Esophagus (tissue), 2 donors: ENCODE measurements around the gene ADORA2B. TPM values are rescaled to one million over a fixed set of nuclear protein-coding genes. Genes with fewer than 3 reads are reported as not detected.
"Not testable (repeated sequence)": the region's sequence is repeated elsewhere in the genome, so short reads cannot be mapped to it uniquely, and the experiment has no call there.

Experiments used
- H3K27ac ChIP-seq, 2 donors: one replicate each; pipeline ENCODE4 v1.5.1; 2013; ENCODE audit warnings: low read depth in 2 of 2, mild to moderate bottlenecking in 2 of 2, inconsistent platforms in 1 of 2, low read length in 1 of 2, moderate library complexity in 1 of 2
- H3K27me3 ChIP-seq, 2 donors: one replicate each; pipeline ENCODE4 v1.6.1; 2013; ENCODE audit warnings: low read length in 2 of 2, control low read depth in 1 of 2, mild to moderate bottlenecking in 1 of 2; ENCODE audit not compliant: insufficient read depth in 2 of 2, control insufficient read depth in 1 of 2
- H3K36me3 ChIP-seq, 2 donors: one replicate each; pipeline ENCODE4 v1.6.1; 2013; ENCODE audit warnings: low read length in 1 of 2; ENCODE audit not compliant: control insufficient read depth in 2 of 2, insufficient read depth in 2 of 2
- H3K4me1 ChIP-seq, 2 donors: one replicate each; pipeline ENCODE4 v1.6.1; 2013; ENCODE audit warnings: low read length in 1 of 2; ENCODE audit not compliant: control insufficient read depth in 2 of 2, insufficient read depth in 2 of 2
- H3K4me3 ChIP-seq, 2 donors: one replicate each; pipeline ENCODE4 v1.5.1; 2013; ENCODE audit warnings: low read length in 2 of 2, mild to moderate bottlenecking in 2 of 2, low read depth in 1 of 2, moderate library complexity in 1 of 2
- H3K9me3 ChIP-seq, 2 donors: one replicate each; pipeline ENCODE4 v1.6.1; 2013; ENCODE audit warnings: mild to moderate bottlenecking in 2 of 2, low read depth in 1 of 2, low read length in 1 of 2, moderate library complexity in 1 of 2; ENCODE audit not compliant: control insufficient read depth in 2 of 2, insufficient read depth in 1 of 2
- WGBS, 2 donors: extraction: QIAGEN DNeasy Blood & Tissue Kit; methylation state at CpG; one replicate each; pipeline ENCODE4 v1.1.7; 2013; 5-methylcytosine and 5-hydroxymethylcytosine counted together
- polyA plus RNA-seq, 2 donors: library from polyadenylated mRNA; stranded (reverse); fragments of 200-250 nt; gene quantifications; one replicate each; pipeline ENCODE4 v1.2.3, GENCODE V29; 2013
- donor health status: healthy with polysubstance abuse.
- donor health status: Bipolar disorder and iron deficiency.

Gene ADORA2B
- polyA plus RNA-seq, 2 donors: 4.4 to 11.6 TPM

DNA sequence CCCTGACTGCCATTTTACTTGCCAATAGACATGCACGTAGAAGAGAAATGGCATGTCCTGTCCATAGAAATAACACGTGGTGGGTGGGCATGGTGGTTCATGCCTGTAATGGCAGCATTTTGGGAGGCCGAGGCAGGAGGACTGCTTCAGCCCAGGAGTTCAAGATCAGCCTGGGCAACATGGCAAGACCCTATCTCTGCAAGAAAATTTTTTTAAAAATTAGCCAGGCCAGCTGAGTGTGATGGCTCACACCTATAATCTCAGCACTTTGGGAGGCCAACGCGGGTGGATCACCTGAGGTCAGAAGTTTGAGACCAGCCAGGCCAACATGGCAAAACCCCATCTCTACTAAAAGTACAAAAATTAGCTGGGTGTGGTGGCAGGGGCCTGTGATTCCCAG, 33.2 kb upstream of the ADORA2B start:
- H3K4me1 ChIP-seq, H3K27ac ChIP-seq, H3K4me3 ChIP-seq, H3K36me3 ChIP-seq, H3K27me3 ChIP-seq, H3K9me3 ChIP-seq: not testable (repeated sequence)
- WGBS, 2 donors: 78 to 80% methylated on average over 5 of the region's 5 CpGs

DNA sequence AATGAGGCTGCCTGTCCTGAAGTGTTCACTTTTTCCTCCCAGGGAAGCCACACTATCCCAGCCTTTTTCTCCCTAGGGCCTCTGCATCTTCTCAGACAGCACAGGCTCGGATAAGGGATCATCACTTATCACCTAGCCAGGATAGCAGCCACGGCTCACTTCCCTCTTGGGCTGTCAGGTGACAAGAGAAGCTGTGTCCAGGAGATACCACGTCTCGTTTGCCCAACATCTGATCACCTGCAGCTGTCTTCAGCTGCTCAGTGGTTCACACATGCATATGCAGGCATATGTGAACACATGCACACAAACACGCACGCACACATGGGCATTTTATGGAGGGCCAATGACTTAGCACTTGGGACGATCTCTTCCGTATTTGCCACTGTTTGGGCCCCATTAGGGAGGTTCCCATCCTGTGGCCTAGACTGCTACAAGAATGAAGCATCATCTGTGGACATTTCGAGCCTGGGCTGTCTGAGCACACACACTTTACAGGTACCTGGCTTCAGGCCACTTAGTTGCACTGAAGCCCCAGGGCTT, 32.4 kb upstream of the ADORA2B start:
- no peak overlapping the region for H3K4me3 ChIP-seq
- H3K9me3 ChIP-seq: no peaks in the 10 kb centered on the region
- 91% methylated on average over 9 of the region's 9 CpGs for WGBS, 2 donors
- peaks cover 4% of the 10 kb centered on the region in 2 donors for H3K4me1 ChIP-seq
- H3K27ac ChIP-seq: no peak overlapping the region
- H3K36me3 ChIP-seq: no peaks in the 10 kb centered on the region
- H3K27me3 ChIP-seq: no peaks in the 10 kb centered on the region

DNA sequence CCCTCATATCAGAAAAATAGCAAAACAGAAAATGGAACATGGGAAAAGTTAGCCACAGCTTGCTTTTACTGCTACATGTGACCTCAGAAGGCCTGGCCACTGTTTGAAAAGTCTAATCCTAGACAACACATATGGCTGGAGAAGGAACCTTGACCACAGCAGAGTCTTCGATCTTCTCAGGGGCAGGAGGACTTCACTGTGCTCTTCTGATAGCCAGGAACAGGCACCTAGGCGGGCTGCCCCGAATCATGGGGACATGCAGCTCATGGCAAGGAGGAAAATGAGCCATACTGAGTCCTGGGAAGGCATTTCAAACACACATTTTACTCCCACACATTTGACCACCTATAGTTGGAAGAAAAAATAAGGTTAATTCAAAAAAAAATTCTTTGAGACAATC, 31.1 kb upstream of the ADORA2B start:
- no peak overlapping the region for H3K27ac ChIP-seq
- H3K4me1 ChIP-seq: peaks cover 2 to 11% of the 10 kb centered on the region in 2 donors
- H3K36me3 ChIP-seq: no peaks in the 10 kb centered on the region
- H3K4me3 ChIP-seq: no peak overlapping the region
- no peaks in the 10 kb centered on the region for H3K27me3 ChIP-seq
- no peaks in the 10 kb centered on the region for H3K9me3 ChIP-seq
- WGBS, 2 donors: 85 to 89% methylated on average over 3 of the region's 3 CpGs

DNA sequence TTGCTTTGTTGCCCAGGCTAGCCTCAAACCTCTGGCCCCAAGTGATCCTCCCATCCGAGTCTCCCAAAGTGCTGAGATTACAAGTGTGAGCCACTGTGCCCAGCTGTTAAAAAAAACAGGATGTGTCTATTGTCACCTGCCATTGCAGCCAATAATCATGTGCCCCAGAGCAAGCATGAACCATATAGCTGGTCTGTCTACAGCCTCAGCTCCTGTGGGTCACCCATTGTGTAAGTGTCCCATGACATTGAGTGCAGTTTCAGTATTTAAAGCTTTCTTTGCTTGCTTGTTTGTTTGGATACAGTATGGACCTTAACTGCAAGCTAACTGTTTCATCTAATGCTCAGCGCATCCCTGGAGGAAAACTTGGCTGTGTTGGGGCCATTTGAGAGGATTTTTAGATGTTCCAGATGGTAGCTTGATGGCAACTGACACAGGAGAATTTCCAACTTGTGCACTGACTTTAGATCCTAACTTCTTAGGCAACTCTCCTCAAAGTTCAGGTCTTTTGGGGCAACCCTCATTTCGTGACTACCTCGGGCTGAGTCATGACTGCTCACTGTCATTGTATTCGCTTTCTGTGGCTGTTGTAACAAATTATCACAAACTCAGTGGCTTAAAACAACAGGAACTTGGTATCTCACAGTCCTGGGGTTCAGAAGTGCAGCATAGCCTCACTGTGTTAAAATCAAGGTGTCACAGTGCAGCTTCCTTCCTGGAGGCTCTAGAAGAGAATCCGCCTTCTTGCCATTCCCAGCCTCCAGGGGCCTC, 30.3 kb upstream of the ADORA2B start:
- no peak overlapping the region for H3K27ac ChIP-seq
- no peaks in the 10 kb centered on the region for H3K36me3 ChIP-seq
- H3K4me3 ChIP-seq: no peak overlapping the region
- no peaks in the 10 kb centered on the region for H3K27me3 ChIP-seq
- H3K4me1 ChIP-seq: peaks cover 2 to 11% of the 10 kb centered on the region in 2 donors
- 79 to 80% methylated on average over 6 of the region's 6 CpGs for WGBS, 2 donors
- no peaks in the 10 kb centered on the region for H3K9me3 ChIP-seq

DNA sequence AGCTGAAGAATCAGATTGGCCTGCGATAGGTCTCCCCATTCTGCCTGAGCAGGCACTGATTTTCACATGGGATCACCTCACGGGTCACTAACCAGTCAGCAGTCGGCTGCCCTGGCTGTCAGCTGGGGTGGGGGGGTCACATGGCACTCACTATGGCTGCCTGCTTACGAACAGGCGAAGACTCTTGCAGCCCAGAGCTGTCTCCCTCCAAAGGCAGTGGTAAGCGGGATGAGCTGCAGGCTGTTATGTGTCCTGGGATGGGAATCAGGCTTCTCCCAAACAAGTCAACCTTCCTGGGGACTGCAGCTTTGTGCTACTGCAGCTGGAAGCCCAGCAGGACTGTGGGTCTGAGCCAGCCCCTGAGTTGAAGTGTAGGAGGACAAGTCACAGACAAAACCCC, 29.0 kb upstream of the ADORA2B start:
- 97 to 98% methylated on average over 6 of the region's 6 CpGs for WGBS, 2 donors
- H3K27ac ChIP-seq: no peak overlapping the region
- no peaks in the 10 kb centered on the region for H3K27me3 ChIP-seq
- peaks cover 0 to 11% of the 10 kb centered on the region in 2 donors for H3K4me1 ChIP-seq
- no peaks in the 10 kb centered on the region for H3K9me3 ChIP-seq
- no peaks in the 10 kb centered on the region for H3K36me3 ChIP-seq
- no peak overlapping the region for H3K4me3 ChIP-seq

DNA sequence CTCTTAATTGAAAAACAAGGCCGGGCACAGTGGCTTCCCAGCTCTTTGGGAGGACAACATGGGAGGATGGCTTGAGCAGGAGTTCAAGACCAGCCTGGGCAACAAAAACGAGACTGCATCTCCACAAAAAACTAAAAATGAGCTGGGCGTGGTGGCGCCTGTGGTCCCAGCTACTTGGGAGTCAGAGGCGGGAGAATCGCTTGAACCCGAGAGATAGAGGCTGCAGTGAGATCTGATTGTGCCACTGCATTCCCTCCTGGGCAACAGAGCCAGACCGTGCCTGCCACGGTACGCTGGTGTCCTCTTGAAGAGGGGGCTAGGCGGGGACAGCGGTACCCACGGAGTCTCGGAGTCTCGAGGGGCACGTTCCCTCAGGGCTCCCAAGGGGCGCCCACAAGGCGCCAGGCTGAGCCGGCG, 27.9 kb upstream of the ADORA2B start:
- Histone ChIP-seq H3K27me3 (no peaks in the 10 kb centered on the region), H3K27ac (no peak overlapping the region), H3K9me3 (no peaks in the 10 kb centered on the region), H3K4me3 (peak overlapping the region in 1 of 2 donors; percentile 2), H3K36me3 (no peaks in the 10 kb centered on the region), H3K4me1 (peaks cover 0 to 11% of the 10 kb centered on the region in 2 donors)
- 37 to 44% methylated on average over 20 of the region's 20 CpGs for WGBS, 2 donors

DNA sequence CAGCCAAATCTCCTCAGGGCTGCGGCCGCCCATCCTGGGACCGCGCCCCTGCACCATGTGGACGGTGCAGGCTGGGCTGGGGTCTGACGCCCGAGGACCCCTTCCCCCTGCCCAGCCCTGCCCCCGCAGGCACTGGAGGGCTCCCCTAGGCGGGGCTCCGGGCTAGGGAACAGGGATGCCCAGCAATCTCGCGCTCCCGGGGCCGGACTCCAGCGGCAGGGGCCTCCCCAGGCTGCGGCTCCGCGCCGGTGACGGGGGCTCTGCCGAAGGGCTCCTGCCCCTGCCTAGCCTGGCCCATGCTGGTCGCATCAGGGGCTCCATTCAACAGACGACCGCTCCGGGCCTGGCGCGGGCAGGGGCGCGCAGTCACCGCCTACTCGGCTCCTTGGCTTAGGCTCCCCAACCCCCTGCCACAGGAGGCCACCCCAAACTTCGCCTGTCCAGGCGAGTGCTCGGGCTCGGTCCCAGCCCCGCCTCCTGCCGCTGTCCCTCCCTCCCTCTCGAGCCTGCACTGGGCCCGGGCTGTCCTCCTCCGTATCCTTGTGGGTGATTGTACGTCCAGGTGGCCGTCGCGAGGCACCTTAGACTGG, 27.4 kb upstream of the ADORA2B start:
- 15 to 18% methylated on average over 34 to 44 of the region's 44 CpGs for WGBS, 2 donors
- Histone ChIP-seq H3K27ac (no peak overlapping the region), H3K36me3 (no peaks in the 10 kb centered on the region), H3K4me1 (peaks cover 0 to 11% of the 10 kb centered on the region in 2 donors), H3K9me3 (no peaks in the 10 kb centered on the region), H3K27me3 (no peaks in the 10 kb centered on the region), H3K4me3 (peak overlapping the region in 1 of 2 donors; percentile 2)

DNA sequence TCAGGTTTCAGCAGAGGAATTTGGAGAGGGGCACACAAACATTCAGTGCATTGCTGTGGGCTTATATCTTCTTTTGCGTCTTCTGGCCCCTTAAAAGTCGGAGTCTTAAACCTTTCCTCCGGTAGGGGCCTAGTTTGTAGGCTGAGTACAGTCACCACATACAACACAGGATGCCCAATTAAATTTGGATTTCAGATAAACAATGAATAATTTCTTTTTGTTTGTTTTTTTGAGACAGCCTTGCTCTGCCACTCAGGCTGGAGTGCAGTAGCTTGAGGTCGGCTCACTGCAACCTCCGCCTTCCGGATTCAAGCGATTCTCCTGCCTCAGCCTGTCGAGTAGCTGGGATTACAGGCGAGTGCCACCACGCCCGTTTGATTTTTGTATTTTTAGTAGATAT, 26.7 kb upstream of the ADORA2B start:
- Histone ChIP-seq H3K9me3 (no peaks in the 10 kb centered on the region), H3K27me3 (no peaks in the 10 kb centered on the region), H3K27ac (no peak overlapping the region), H3K4me3 (no peak overlapping the region), H3K4me1 (peaks cover 0 to 11% of the 10 kb centered on the region in 2 donors), H3K36me3 (no peaks in the 10 kb centered on the region)
- WGBS, 2 donors: 67 to 73% methylated on average over 11 of the region's 11 CpGs

DNA sequence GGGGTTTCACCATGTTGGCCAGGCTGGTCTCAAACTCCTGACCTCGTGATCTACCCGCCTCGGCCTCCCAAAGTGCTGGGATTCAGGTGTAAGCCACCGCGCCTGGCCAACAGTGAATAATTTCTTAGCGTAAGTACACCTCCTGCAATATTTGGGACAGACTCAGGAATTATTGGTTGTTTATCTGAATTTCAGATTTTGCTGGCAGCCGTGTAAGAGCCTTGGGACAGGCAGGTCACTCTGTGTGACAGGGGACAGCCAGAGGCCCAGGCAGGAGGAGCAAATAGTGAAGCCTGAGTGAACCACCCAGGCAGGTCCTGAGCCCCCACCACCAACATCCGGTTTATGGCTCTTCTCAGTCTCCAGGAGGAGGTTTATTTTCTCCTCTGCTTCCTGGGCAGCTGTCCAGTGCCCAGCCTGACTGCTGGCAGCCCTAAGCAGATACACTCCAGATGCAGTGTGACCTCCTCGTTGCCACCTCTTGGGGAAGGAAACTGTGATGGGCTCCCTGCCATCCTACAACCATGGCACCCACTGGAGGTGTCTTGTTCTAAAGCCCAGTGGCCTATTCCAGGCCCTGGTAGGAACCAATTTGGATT, 26.2 kb upstream of the ADORA2B start:
- H3K27me3 ChIP-seq: no peaks in the 10 kb centered on the region
- H3K36me3 ChIP-seq: no peaks in the 10 kb centered on the region
- no peak overlapping the region for H3K27ac ChIP-seq
- H3K9me3 ChIP-seq: no peaks in the 10 kb centered on the region
- no peak overlapping the region for H3K4me3 ChIP-seq
- H3K4me1 ChIP-seq: peaks cover 0 to 11% of the 10 kb centered on the region in 2 donors
- WGBS, 2 donors: 81 to 84% methylated on average over 9 of the region's 9 CpGs
